ENCODE measurements around the gene HNF4A. TPM values are rescaled to one million over a fixed set of nuclear protein-coding genes. Genes with fewer than 3 reads are reported as not detected.
"Not testable (repeated sequence)": the region's sequence is repeated elsewhere in the genome, so short reads cannot be mapped to it uniquely, and the experiment has no call there.

HNF4A gene
- total RNA-seq, 4 donors from 2014 or later: 173 to 471 (median 252) TPM

GRCh38 chr20:44342248-44342647 lies 13.3 kb upstream of the HNF4A start:
- intact Hi-C loops (cut with DNase I; ENCODE audit: low total_unique reads) (no loop called here), in situ Hi-C loops (cut with MboI; ENCODE audit: low pct_ligation_motif_present in 1 of 4, low pct_unique_long_range_greater_than_20kb in 1 of 4, low sequenced_read_pairs in 3 of 4) (no loop called here)
- Histone ChIP-seq H3K4me3 (no peak overlapping the region), H3K27ac (no peak overlapping the region), H3K36me3 (no peaks in the 10 kb centered on the region), H3K4me1 (peaks cover 0 to 5% (median 0%) of the 10 kb centered on the region in 4 donors), H3K27me3 (no peaks in the 10 kb centered on the region), H3K9me3 (no peaks in the 10 kb centered on the region)
- 64 to 74% methylated on average over 6 of the region's 6 CpGs for WGBS, 2 donors (ENCODE audit: low coverage in 1 of 2)
- no peak for DNase-seq
- TF ChIP-seq EP300 (IDR thresholded peaks at IDR 0.05; ENCODE audit: low read depth) (no peak), POLR2AphosphoS5 (IDR thresholded peaks at IDR 0.05) (no peak), POLR2A (IDR thresholded peaks at IDR 0.05) (no peak), CTCF (IDR thresholded peaks at IDR 0.05) (no peak)

- Histone ChIP-seq H3K36me3 (no peaks in the 10 kb centered on the region), H3K4me1 (peaks cover 0 to 5% (median 0%) of the 10 kb centered on the region in 4 donors), H3K27ac (no peak overlapping the region), H3K4me3 (no peak overlapping the region), H3K27me3 (no peaks in the 10 kb centered on the region), H3K9me3 (no peaks in the 10 kb centered on the region)
- WGBS, 2 donors (ENCODE audit: low coverage in 1 of 2): 43 to 81% methylated on average over 1 to 12 of the region's 12 CpGs
- intact Hi-C loops (cut with DNase I; ENCODE audit: low total_unique reads): no loop called here
- in situ Hi-C loops (cut with MboI; ENCODE audit: low pct_ligation_motif_present in 1 of 4, low pct_unique_long_range_greater_than_20kb in 1 of 4, low sequenced_read_pairs in 3 of 4): no loop called here
- no peak for DNase-seq
- TF ChIP-seq POLR2A (IDR thresholded peaks at IDR 0.05) (no peak), POLR2AphosphoS5 (IDR thresholded peaks at IDR 0.05) (no peak), EP300 (IDR thresholded peaks at IDR 0.05; ENCODE audit: low read depth) (no peak), CTCF (IDR thresholded peaks at IDR 0.05) (no peak)
Observed at GRCh38 chr20:44343162-44343675, 12.3 kb upstream of the HNF4A start.

GRCh38 chr20:44344723-44345122 lies 10.8 kb upstream of the HNF4A start:
- Histone ChIP-seq H3K27me3 (no peaks in the 10 kb centered on the region), H3K4me1 (peaks cover 0 to 5% (median 0%) of the 10 kb centered on the region in 4 donors), H3K36me3 (no peaks in the 10 kb centered on the region), H3K9me3 (no peaks in the 10 kb centered on the region), H3K27ac (peak overlapping the region; percentile 16 to 44 (median 27)), H3K4me3 (no peak overlapping the region)
- in situ Hi-C loops (cut with MboI; ENCODE audit: low pct_ligation_motif_present in 1 of 4, low pct_unique_long_range_greater_than_20kb in 1 of 4, low sequenced_read_pairs in 3 of 4): no loop called here
- no peak for TF ChIP-seq POLR2AphosphoS5 (IDR thresholded peaks at IDR 0.05)
- no peak for TF ChIP-seq POLR2A (IDR thresholded peaks at IDR 0.05)
- no peak for TF ChIP-seq EP300 (IDR thresholded peaks at IDR 0.05; ENCODE audit: low read depth)
- TF ChIP-seq CTCF (IDR thresholded peaks at IDR 0.05): no peak
- intact Hi-C loops (cut with DNase I; ENCODE audit: low total_unique reads): no loop called here
- 50 to 64% methylated on average over 4 of the region's 4 CpGs for WGBS, 2 donors (ENCODE audit: low coverage in 1 of 2)
- DNase-seq: no peak

GRCh38 chr20:44345147-44345546 lies 10.4 kb upstream of the HNF4A start:
- H3K36me3 ChIP-seq: no peaks in the 10 kb centered on the region
- no peak for DNase-seq
- 63 to 93% methylated on average over 6 to 8 of the region's 8 CpGs for WGBS, 2 donors (ENCODE audit: low coverage in 1 of 2)
- in situ Hi-C loops (cut with MboI; ENCODE audit: low pct_ligation_motif_present in 1 of 4, low pct_unique_long_range_greater_than_20kb in 1 of 4, low sequenced_read_pairs in 3 of 4) (no loop called here), intact Hi-C loops (cut with DNase I; ENCODE audit: low total_unique reads) (no loop called here)
- H3K27ac ChIP-seq: peak overlapping the region; percentile 16 to 44 (median 27)
- H3K4me3 ChIP-seq: no peak overlapping the region
- peaks cover 0 to 5% (median 0%) of the 10 kb centered on the region in 4 donors for H3K4me1 ChIP-seq
- TF ChIP-seq CTCF (IDR thresholded peaks at IDR 0.05) (no peak), POLR2A (IDR thresholded peaks at IDR 0.05) (no peak), POLR2AphosphoS5 (IDR thresholded peaks at IDR 0.05) (no peak), EP300 (IDR thresholded peaks at IDR 0.05; ENCODE audit: low read depth) (no peak)
- no peaks in the 10 kb centered on the region for H3K27me3 ChIP-seq
- H3K9me3 ChIP-seq: no peaks in the 10 kb centered on the region

- H3K4me3 ChIP-seq; DNase-seq; H3K27me3 ChIP-seq; intact Hi-C loops (cut with DNase I; ENCODE audit: low total_unique reads); in situ Hi-C loops (cut with MboI; ENCODE audit: low pct_ligation_motif_present in 1 of 4, low pct_unique_long_range_greater_than_20kb in 1 of 4, low sequenced_read_pairs in 3 of 4); H3K36me3 ChIP-seq; H3K4me1 ChIP-seq; H3K9me3 ChIP-seq: not testable (repeated sequence)
- 56 to 84% methylated on average over 2 to 10 of the region's 10 CpGs for WGBS, 2 donors (ENCODE audit: low coverage in 1 of 2)
- H3K27ac ChIP-seq: peak overlapping the region in 1 of 4 donors; percentile 34
Observed at GRCh38 chr20:44345941-44346340, 9.6 kb upstream of the HNF4A start.
